Measurements from ENCODE around the gene CBLIF.
"Not testable (repeated sequence)": the region's sequence is repeated elsewhere in the genome, so short reads cannot be mapped to it uniquely, and the experiment has no call there.

Gene CBLIF

GRCh38 chr11:59791639-59792038, 53.7 kb downstream of the CBLIF start:
- DNase-seq, result no peak

- no peak for DNase-seq
These were observed 57.5 kb downstream of the CBLIF start for GRCh38 chr11:59787816-59788215.

GRCh38 chr11:59787255-59787588, 58.1 kb downstream of the CBLIF start:
- no peak for DNase-seq

- no peak for DNase-seq
These were observed 59.5 kb downstream of the CBLIF start for GRCh38 chr11:59785818-59786217.

GRCh38 chr11:59784441-59784840, 60.9 kb downstream of the CBLIF start:
- not testable (repeated sequence) for DNase-seq

- DNase-seq, result no peak
These were observed 61.6 kb downstream of the CBLIF start for GRCh38 chr11:59783632-59784090.

GRCh38 chr11:59782080-59782479, 63.2 kb downstream of the CBLIF start:
- DNase-seq, result no peak

- DNase-seq, result no peak
These were observed 65.8 kb downstream of the CBLIF start for GRCh38 chr11:59779487-59779886.
